ENCODE results near the gene HIPK1.

GRCh38 chr1:113981962-113982931, 53.1 kb downstream of the HIPK1 start:
- TF ChIP-seq, protein P1, sequence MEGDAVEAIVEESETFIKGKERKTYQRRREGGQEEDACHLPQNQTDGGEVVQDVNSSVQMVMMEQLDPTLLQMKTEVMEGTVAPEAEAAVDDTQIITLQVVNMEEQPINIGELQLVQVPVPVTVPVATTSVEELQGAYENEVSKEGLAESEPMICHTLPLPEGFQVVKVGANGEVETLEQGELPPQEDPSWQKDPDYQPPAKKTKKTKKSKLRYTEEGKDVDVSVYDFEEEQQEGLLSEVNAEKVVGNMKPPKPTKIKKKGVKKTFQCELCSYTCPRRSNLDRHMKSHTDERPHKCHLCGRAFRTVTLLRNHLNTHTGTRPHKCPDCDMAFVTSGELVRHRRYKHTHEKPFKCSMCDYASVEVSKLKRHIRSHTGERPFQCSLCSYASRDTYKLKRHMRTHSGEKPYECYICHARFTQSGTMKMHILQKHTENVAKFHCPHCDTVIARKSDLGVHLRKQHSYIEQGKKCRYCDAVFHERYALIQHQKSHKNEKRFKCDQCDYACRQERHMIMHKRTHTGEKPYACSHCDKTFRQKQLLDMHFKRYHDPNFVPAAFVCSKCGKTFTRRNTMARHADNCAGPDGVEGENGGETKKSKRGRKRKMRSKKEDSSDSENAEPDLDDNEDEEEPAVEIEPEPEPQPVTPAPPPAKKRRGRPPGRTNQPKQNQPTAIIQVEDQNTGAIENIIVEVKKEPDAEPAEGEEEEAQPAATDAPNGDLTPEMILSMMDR (IDR thresholded peaks at IDR 0.05; ENCODE audit: poor library complexity) = no peak
- TF ChIP-seq EZH2phosphoT487 (IDR thresholded peaks at IDR 0.05; ENCODE audit: low read depth, severe bottlenecking, unreplicated experiment) (no peak), EZH2 (IDR thresholded peaks at IDR 0.05; ENCODE audit: borderline replicate concordance) (no peak)

Measured in hepatocyte (in vitro differentiated cells).